ENCODE measurements around the gene COLEC12. TPM values are rescaled to one million over a fixed set of nuclear protein-coding genes. Genes with fewer than 3 reads are reported as not detected.

The COLEC12 gene
- total and polyA plus RNA-seq, 2 experiments from 2014 or later = 23.2 to 28.3 TPM

DNA sequence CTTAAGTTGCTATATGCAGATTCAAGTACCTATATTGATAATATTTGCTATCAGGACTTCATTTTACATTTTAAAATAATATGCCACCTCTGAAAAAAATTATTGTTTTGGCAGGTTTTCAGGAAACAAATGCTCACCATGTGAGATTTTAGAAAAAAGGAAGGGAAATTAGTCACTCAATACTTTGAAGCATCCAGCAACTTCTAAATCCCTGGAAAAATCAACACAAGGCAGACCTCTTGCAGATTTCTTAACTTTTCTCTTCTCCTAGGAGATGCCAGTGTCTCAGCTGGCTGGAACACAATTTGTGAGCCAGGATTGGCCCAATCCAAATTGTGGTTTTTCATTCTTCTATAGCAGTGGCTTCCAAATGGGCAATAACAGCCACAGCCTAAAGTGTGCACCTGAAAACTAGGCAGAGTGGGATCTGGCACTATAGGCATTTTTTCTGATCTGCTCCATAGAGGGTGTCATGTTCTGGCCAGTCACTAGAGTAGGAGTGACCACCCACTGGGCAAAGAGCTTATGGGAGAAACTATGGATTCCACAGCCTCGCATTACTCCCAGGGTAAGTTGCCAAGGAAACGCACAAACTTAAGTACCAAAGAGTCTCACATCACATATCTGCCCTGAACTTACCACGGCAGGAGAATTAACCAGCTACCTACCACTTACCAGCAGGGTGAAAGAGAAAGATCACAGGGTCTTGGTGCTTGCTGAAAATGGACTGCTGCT, 204.6 kb downstream of the COLEC12 start:
- Histone ChIP-seq H3K4me2 (no peak overlapping the region), H2AFZ (no peak overlapping the region), H3K27ac (no peak overlapping the region), H3K79me2 (no peaks in the 10 kb centered on the region), H3K4me1 (ENCODE audit: insufficient read depth) (no peaks in the 10 kb centered on the region), H3K9me2 (replicated peaks; ENCODE audit: insufficient read depth) (no peaks in the 10 kb centered on the region), H3K36me3 (replicated peaks; ENCODE audit: insufficient read depth, low read depth) (no peaks in the 10 kb centered on the region), H3K27me3 (no peaks in the 10 kb centered on the region), H4K20me1 (ENCODE audit: insufficient read depth, poor library complexity, severe bottlenecking) (no peaks in the 10 kb centered on the region), H3K9me3 (ENCODE audit: low read depth) (no peaks in the 10 kb centered on the region), H3K4me3 (no peak overlapping the region)
- DNase-seq (ENCODE audit: low spot score) = no peak
- 70% methylated on average over 3 of the region's 3 CpGs for WGBS (ENCODE audit: low lambda C conversion rate, missing lambda C conversion rate)
- TF ChIP-seq EZH2 (IDR thresholded peaks at IDR 0.05; ENCODE audit: borderline replicate concordance) (no peak), CTCF (IDR thresholded peaks at IDR 0.05; ENCODE audit: poor library complexity) (no peak), EZH2phosphoT487 (IDR thresholded peaks at IDR 0.05; ENCODE audit: low read depth, severe bottlenecking, unreplicated experiment) (no peak)

DNA sequence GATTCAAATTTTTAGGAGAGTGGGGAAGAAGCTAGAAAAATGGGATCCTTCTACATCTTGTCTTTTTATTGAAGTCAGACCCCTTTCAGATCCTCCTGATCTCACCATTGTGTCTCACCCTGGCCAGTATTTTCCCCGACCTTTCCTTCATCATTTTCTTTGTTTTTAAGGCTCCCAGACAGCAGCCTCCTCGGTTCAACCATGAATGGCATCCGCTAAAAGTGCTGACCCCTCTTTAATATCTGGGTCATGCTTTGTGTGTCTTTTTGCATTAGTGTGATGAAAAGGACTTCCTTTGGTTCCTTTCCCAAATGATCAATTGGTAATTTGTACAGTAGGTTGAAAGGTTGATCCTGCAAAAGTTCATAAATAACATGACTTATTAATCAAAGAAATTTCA, 205.9 kb downstream of the COLEC12 start:
- Histone ChIP-seq H2AFZ (no peak overlapping the region), H3K27ac (no peak overlapping the region), H3K27me3 (no peaks in the 10 kb centered on the region), H3K4me3 (no peak overlapping the region), H3K4me2 (no peak overlapping the region), H4K20me1 (ENCODE audit: insufficient read depth, poor library complexity, severe bottlenecking) (no peaks in the 10 kb centered on the region), H3K4me1 (ENCODE audit: insufficient read depth) (no peaks in the 10 kb centered on the region), H3K9me2 (replicated peaks; ENCODE audit: insufficient read depth) (no peaks in the 10 kb centered on the region), H3K9me3 (ENCODE audit: low read depth) (no peaks in the 10 kb centered on the region), H3K36me3 (replicated peaks; ENCODE audit: insufficient read depth, low read depth) (no peaks in the 10 kb centered on the region), H3K79me2 (no peaks in the 10 kb centered on the region)
- no peak for TF ChIP-seq EZH2phosphoT487 (IDR thresholded peaks at IDR 0.05; ENCODE audit: low read depth, severe bottlenecking, unreplicated experiment)
- TF ChIP-seq EZH2 (IDR thresholded peaks at IDR 0.05; ENCODE audit: borderline replicate concordance) = no peak
- no peak for TF ChIP-seq CTCF (IDR thresholded peaks at IDR 0.05; ENCODE audit: poor library complexity)
- DNase-seq (ENCODE audit: low spot score) = no peak
- WGBS (ENCODE audit: low lambda C conversion rate, missing lambda C conversion rate) = 90% methylated on average over 3 of the region's 3 CpGs

GRCh38 chr18:293536-293935, 207.0 kb downstream of the COLEC12 start:
- 87% methylated on average over 4 of the region's 4 CpGs for whole genome bisulfite sequencing (ENCODE audit: low lambda C conversion rate, missing lambda C conversion rate)
- Histone ChIP-seq H3K79me2 (no peaks in the 10 kb centered on the region), H2AFZ (no peak overlapping the region), H3K27me3 (no peaks in the 10 kb centered on the region), H4K20me1 (ENCODE audit: insufficient read depth, poor library complexity, severe bottlenecking) (no peaks in the 10 kb centered on the region), H3K4me2 (no peak overlapping the region), H3K9me2 (replicated peaks; ENCODE audit: insufficient read depth) (no peaks in the 10 kb centered on the region), H3K4me3 (no peak overlapping the region), H3K36me3 (replicated peaks; ENCODE audit: insufficient read depth, low read depth) (no peaks in the 10 kb centered on the region), H3K9me3 (ENCODE audit: low read depth) (no peaks in the 10 kb centered on the region), H3K4me1 (ENCODE audit: insufficient read depth) (no peaks in the 10 kb centered on the region), H3K27ac (no peak overlapping the region)
- DNase-seq (ENCODE audit: low spot score) = no peak
- peak; percentile 37 for TF ChIP-seq CTCF (IDR thresholded peaks at IDR 0.05; ENCODE audit: poor library complexity)
- no peak for TF ChIP-seq EZH2 (IDR thresholded peaks at IDR 0.05; ENCODE audit: borderline replicate concordance)
- TF ChIP-seq EZH2phosphoT487 (IDR thresholded peaks at IDR 0.05; ENCODE audit: low read depth, severe bottlenecking, unreplicated experiment) = no peak
